SK-N-SH (cell line): Measurements from ENCODE around the gene OR2T6. TPM values are rescaled to one million over a fixed set of nuclear protein-coding genes. Genes with fewer than 3 reads are reported as not detected.

Source experiments
- CTCF ChIA-PET: fragments of 300-600, 350-600 bp; formaldehyde crosslinking; extraction: SDS; loops from one replicate; lab custom pipeline; 2021; lab: Yijun Ruan, JAX
- POLR2A ChIA-PET: fragments of 350-600 bp; sonication (Branson Sonifier 250); formaldehyde crosslinking; extraction: SDS; loops from one replicate; lab custom pipeline; 2020; ENCODE audit warnings: antibody characterized with exemption, inconsistent platforms; lab: Yijun Ruan, JAX
- DNase-seq: peaks from one replicate; pipeline ENCODE4 v3.0.0; 2012
- H2AFZ ChIP-seq: fragments of 200-600 bp; sonication (generic); 2 replicates; pipeline ENCODE4 v1.8.1; 2016; ENCODE audit warnings: antibody characterized with exemption, mild to moderate bottlenecking, low read depth
- H3F3A ChIP-seq: fragments of 200-600 bp; sonication (generic); replicated peaks from 2 replicates; pipeline ENCODE3; 2016; ENCODE audit warnings: antibody characterized with exemption, mild to moderate bottlenecking; ENCODE audit not compliant: insufficient read depth
- H3K27ac ChIP-seq, 2 experiments: fragments of 200-500 bp in 1 of 2; fragments of 200-600 bp in 1 of 2; sonication (Bioruptor generic) in 1 of 2; sonication (generic), shearing (Covaris generic) in 1 of 2; 2 replicates each; pipeline versions ENCODE4 v1.5.1 to v1.6.1; 2014 to 2016; ENCODE audit warnings: low read depth in 2 of 2, inconsistent platforms in 1 of 2, low read length in 1 of 2, mild to moderate bottlenecking in 1 of 2, mixed read lengths in 1 of 2
- H3K27me3 ChIP-seq: fragments of 200-600 bp; sonication (generic), shearing (Covaris generic); 2 replicates; pipeline ENCODE4 v1.6.1; 2016; ENCODE audit warnings: mixed run types; ENCODE audit not compliant: insufficient read depth
- H3K36me3 ChIP-seq, 2 experiments: fragments of 200-500 bp in 1 of 2; fragments of 200-600 bp in 1 of 2; sonication (Bioruptor generic) in 1 of 2; sonication (generic) in 1 of 2; replicated peaks in 1 of 2; 2 replicates each; pipeline versions ENCODE3 to v1.5.1; 2014 to 2016; ENCODE audit warnings: low read length in 1 of 2, mild to moderate bottlenecking in 1 of 2; ENCODE audit not compliant: insufficient read depth in 2 of 2, control insufficient read depth in 1 of 2
- H3K4me1 ChIP-seq, 2 experiments: fragments of 200-500 bp in 1 of 2; fragments of 200-600 bp in 1 of 2; sonication (Bioruptor generic) in 1 of 2; sonication (generic), shearing (Covaris generic) in 1 of 2; 2 replicates each; pipeline versions ENCODE4 v1.5.1 to v1.6.1; 2014 to 2016; ENCODE audit warnings: low read depth in 1 of 2, low read length in 1 of 2, mixed run types in 1 of 2; ENCODE audit not compliant: insufficient read depth in 2 of 2, control insufficient read depth in 1 of 2
- H3K4me2 ChIP-seq: fragments of 200-600 bp; sonication (generic), shearing (Covaris generic); 2 replicates; pipeline ENCODE4 v1.6.1; 2017; ENCODE audit warnings: mixed run types
- H3K4me3 ChIP-seq, 2 experiments: fragments of 200-500 bp in 1 of 2; fragments of 200-600 bp in 1 of 2; sonication (Bioruptor generic) in 1 of 2; sonication (generic), shearing (Covaris generic) in 1 of 2; 2 replicates each; pipeline versions ENCODE4 v1.5.1 to v1.8.1; 2014 to 2016; ENCODE audit warnings: low read depth in 2 of 2, inconsistent platforms in 1 of 2, low read length in 1 of 2, mild to moderate bottlenecking in 1 of 2, mixed read lengths in 1 of 2, moderate library complexity in 1 of 2
- H3K79me2 ChIP-seq: fragments of 200-600 bp; sonication (generic); 2 replicates; pipeline ENCODE4 v1.8.1; 2017; ENCODE audit warnings: mild to moderate bottlenecking; ENCODE audit not compliant: insufficient read depth
- H3K9ac ChIP-seq: fragments of 200-600 bp; sonication (generic); 2 replicates; pipeline ENCODE4 v1.6.1; 2017; ENCODE audit warnings: mixed run types
- H3K9me2 ChIP-seq: fragments of 200-600 bp; sonication (generic); 2 replicates; pipeline ENCODE4 v1.6.1; 2017; ENCODE audit warnings: mixed run types
- H3K9me3 ChIP-seq: fragments of 200-600 bp; sonication (generic); 2 replicates; pipeline ENCODE4 v1.6.1; 2017; ENCODE audit warnings: mixed run types, mild to moderate bottlenecking, moderate library complexity
- H4K20me1 ChIP-seq: fragments of 200-600 bp; sonication (generic); 2 replicates; pipeline ENCODE4 v1.6.1; 2017; ENCODE audit warnings: mild to moderate bottlenecking, mixed run types; ENCODE audit not compliant: insufficient read depth
- EZH2phosphoT487 ChIP-seq: fragments of 200-600 bp; sonication (generic); IDR thresholded peaks from 2 replicates; pipeline ENCODE4 v1.6.1; 2017; ENCODE audit warnings: low read depth, mixed run types, mild to moderate bottlenecking, antibody characterized with exemption, moderate library complexity, borderline replicate concordance
- MXI1 ChIP-seq: IDR thresholded peaks from 2 replicates; pipeline ENCODE4 v1.6.1; 2012; ENCODE audit warnings: mild to moderate bottlenecking, low read depth, low read length, improper control_type of control experiment
- RCOR1 ChIP-seq: fragments of 150-350 bp; IDR thresholded peaks from 2 replicates; pipeline ENCODE4 v1.6.1; 2017; ENCODE audit warnings: antibody characterized with exemption, low read length
- RFX5 ChIP-seq: IDR thresholded peaks from 2 replicates; pipeline ENCODE4 v1.6.1; 2012; ENCODE audit warnings: mild to moderate bottlenecking, improper control_type of control experiment, low read length
- USF1 ChIP-seq: IDR thresholded peaks from 2 replicates; pipeline ENCODE4 v1.4.0; 2012; ENCODE audit warnings: low read depth, borderline replicate concordance
- ZBTB33 ChIP-seq: IDR thresholded peaks from 2 replicates; pipeline ENCODE4 v1.4.0; 2012; ENCODE audit warnings: low read depth, borderline replicate concordance
- WGBS: methylation state at CpG from one replicate; pipeline ENCODE4 v1.1.6; 2017; ENCODE audit warnings: low lambda C conversion rate; 5-methylcytosine and 5-hydroxymethylcytosine counted together
- polyA plus RNA-seq, 3 experiments: library from polyadenylated mRNA; depleted of rRNA; stranded (reverse); fragments of >200 nt; gene quantifications; 2 replicates each; pipeline ENCODE4 v1.2.3, GENCODE V29; 2012
- TF ChIP-seq, protein P1 (sequence below): IDR thresholded peaks from 2 replicates; pipeline ENCODE4 v1.4.0; 2012; ENCODE audit warnings: low read depth

The OR2T6 gene
- polyA plus RNA-seq, 1 of the 3 experiments (the other 2 are of a cell fraction): not detected

- TF ChIP-seq ZBTB33: no peak
- TF ChIP-seq RCOR1: no peak
- TF ChIP-seq EZH2phosphoT487: no peak
- no peak for TF ChIP-seq USF1
These were observed 8.9 kb upstream of the OR2T6 start (continued) for GRCh38 chr1:248366609-248367008.

DNA sequence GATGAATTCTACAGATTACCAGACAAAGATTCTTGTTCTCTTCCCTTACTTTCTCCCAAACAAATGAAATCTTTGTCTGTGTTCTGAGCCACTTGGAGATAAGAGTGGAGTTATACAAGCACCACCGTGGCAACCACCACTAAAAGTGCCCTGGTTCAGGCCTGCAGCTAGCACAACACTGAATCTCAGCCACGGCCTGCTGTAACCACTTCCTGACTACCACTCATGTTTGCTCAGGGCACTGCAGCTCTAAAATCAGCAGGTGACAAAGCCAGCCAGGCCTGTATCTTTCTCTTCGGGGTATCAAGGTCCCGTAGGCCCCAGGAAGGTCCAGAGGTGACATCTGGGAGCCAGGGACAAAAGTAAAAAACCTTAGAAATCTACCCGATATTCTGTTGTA lies 3.2 kb upstream of the OR2T6 start:
- Histone ChIP-seq H3K4me1 (no peaks in the 10 kb centered on the region), H3F3A (no peaks in the 10 kb centered on the region), H3K9me3 (no peaks in the 10 kb centered on the region), H2AFZ (no peak overlapping the region), H3K27ac (no peak overlapping the region), H3K4me3 (no peak overlapping the region), H3K36me3 (no peaks in the 10 kb centered on the region), H3K27me3 (no peaks in the 10 kb centered on the region), H3K4me2 (no peak overlapping the region), H3K9me2 (no peaks in the 10 kb centered on the region), H4K20me1 (no peaks in the 10 kb centered on the region), H3K79me2 (no peaks in the 10 kb centered on the region), H3K9ac (no peak overlapping the region)
- ChIA-PET CTCF (no interaction called here), POLR2A (no interaction called here)
- DNase-seq: no peak
- TF ChIP-seq EZH2phosphoT487: no peak
- no peak for TF ChIP-seq RCOR1
- TF ChIP-seq, protein P1, sequence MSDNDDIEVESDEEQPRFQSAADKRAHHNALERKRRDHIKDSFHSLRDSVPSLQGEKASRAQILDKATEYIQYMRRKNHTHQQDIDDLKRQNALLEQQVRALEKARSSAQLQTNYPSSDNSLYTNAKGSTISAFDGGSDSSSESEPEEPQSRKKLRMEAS: no peak
- TF ChIP-seq MXI1: no peak
- 2% methylated on average over 5 of the region's 5 CpGs for WGBS

GRCh38 chr1:248373761-248374160 lies 1.8 kb upstream of the OR2T6 start:
- H3K36me3 ChIP-seq: no peaks in the 10 kb centered on the region
- DNase-seq: no peak
- H3F3A ChIP-seq: no peaks in the 10 kb centered on the region
- WGBS: 0% methylated on average over 4 of the region's 4 CpGs
- H4K20me1 ChIP-seq: no peaks in the 10 kb centered on the region
- no peaks in the 10 kb centered on the region for H3K79me2 ChIP-seq
- H3K9ac ChIP-seq: no peak overlapping the region
- H3K27ac ChIP-seq: no peak overlapping the region
- no peaks in the 10 kb centered on the region for H3K9me3 ChIP-seq
- no peaks in the 10 kb centered on the region for H3K9me2 ChIP-seq
- no peak overlapping the region for H3K4me2 ChIP-seq
- no peaks in the 10 kb centered on the region for H3K27me3 ChIP-seq
- no peak overlapping the region for H3K4me3 ChIP-seq
- TF ChIP-seq RFX5 (no peak), ZBTB33 (no peak), EZH2phosphoT487 (no peak)
- no peaks in the 10 kb centered on the region for H3K4me1 ChIP-seq
- H2AFZ ChIP-seq: no peak overlapping the region
- CTCF ChIA-PET: no interaction called here
- POLR2A ChIA-PET: no interaction called here
